Prostate gland (tissue), 2 donors: ENCODE measurements around the gene ANO3.

Experiments used
- CTCF ChIP-seq, 4 experiments: fragments of 200-600 bp in 2 of 4; fragments of 450-650 bp in 2 of 4; sonication (generic) in 2 of 4; IDR thresholded peaks; 1 replicate in 3 of 4; 2 replicates in 1 of 4; pipeline ENCODE4 v1.5.1; 2016 to 2019; ENCODE audit warnings: antibody characterized with exemption in 4 of 4, mild to moderate bottlenecking in 2 of 4, moderate library complexity in 2 of 4
- POLR2A ChIP-seq: fragments of 450-650 bp; IDR thresholded peaks from one replicate; pipeline ENCODE4 v1.6.1; 2016; ENCODE audit warnings: antibody characterized with exemption, mild to moderate bottlenecking
- POLR2AphosphoS5 ChIP-seq: sonication (generic); formaldehyde crosslinking; IDR thresholded peaks from one replicate; pipeline ENCODE4 v1.6.1; 2017; ENCODE audit warnings: antibody characterized with exemption

GRCh38 chr11:26490546-26490945 lies 158.6 kb downstream of the ANO3 start:
- TF ChIP-seq CTCF (IDR thresholded peaks at IDR 0.05) (no peak), POLR2AphosphoS5 (no peak), POLR2A (no peak)
